Keratinocyte (primary cell): ENCODE measurements around the gene NHLRC2. TPM values are rescaled to one million over a fixed set of nuclear protein-coding genes. Genes with fewer than 3 reads are reported as not detected.
"Not testable (repeated sequence)": the region's sequence is repeated elsewhere in the genome, so short reads cannot be mapped to it uniquely, and the experiment has no call there.

Source experiments
- DNase-seq: peaks from one replicate; pipeline ENCODE4 v3.0.0-alpha.2; 2011; ENCODE audit warnings: low read depth, missing footprints, low spot score
- FAIRE-seq: peaks from 2 replicates; lab custom pipeline; 2011; peaks lifted over from hg19 to GRCh38; lab: Jason Lieb, UNC
- H2AFZ ChIP-seq: 2 replicates; pipeline ENCODE4 v1.6.0; 2012; ENCODE audit warnings: low read length, control low read depth, inconsistent platforms; ENCODE audit not compliant: control insufficient read depth
- H3K27ac ChIP-seq: 2 replicates; pipeline ENCODE4 v1.5.1; 2011; ENCODE audit warnings: low read length; ENCODE audit not compliant: control insufficient read depth, insufficient read depth
- H3K27me3 ChIP-seq: 3 replicates; pipeline ENCODE4 v1.6.0; 2011; ENCODE audit warnings: low read length; ENCODE audit not compliant: control insufficient read depth, insufficient read depth; ENCODE audit errors: extremely low read depth
- H3K36me3 ChIP-seq, 2 experiments: 2 replicates in 1 of 2; 3 replicates in 1 of 2; pipeline ENCODE4 v1.5.1; 2011; ENCODE audit warnings: low read length in 2 of 2, mild to moderate bottlenecking in 1 of 2; ENCODE audit not compliant: control insufficient read depth in 2 of 2, insufficient read depth in 2 of 2; ENCODE audit errors: extremely low read depth in 1 of 2
- H3K4me1 ChIP-seq: 3 replicates; pipeline ENCODE4 v1.5.1; 2011; ENCODE audit warnings: low read length; ENCODE audit not compliant: control insufficient read depth, insufficient read depth; ENCODE audit errors: extremely low read depth
- H3K4me2 ChIP-seq: 3 replicates; pipeline ENCODE4 v1.6.0; 2011; ENCODE audit warnings: low read depth, low read length; ENCODE audit not compliant: control insufficient read depth, insufficient read depth; ENCODE audit errors: extremely low read depth
- H3K4me3 ChIP-seq, 3 experiments: fragments of 200-600 bp in 1 of 3; sonication (generic) in 1 of 3; 2 replicates in 2 of 3; 3 replicates in 1 of 3; pipeline ENCODE4 v1.5.1; 2011 to 2016; ENCODE audit warnings: low read length in 3 of 3, mild to moderate bottlenecking in 3 of 3, control low read depth in 2 of 3, inconsistent platforms in 1 of 3, low read depth in 1 of 3, mixed read lengths in 1 of 3, mixed run types in 1 of 3, moderate library complexity in 1 of 3; ENCODE audit not compliant: control insufficient read depth in 2 of 3, insufficient read depth in 2 of 3; ENCODE audit errors: extremely low read depth in 1 of 3
- H3K79me2 ChIP-seq: 2 replicates; pipeline ENCODE4 v1.6.0; 2012; ENCODE audit warnings: low read length; ENCODE audit not compliant: control insufficient read depth, insufficient read depth
- H3K9ac ChIP-seq: 3 replicates; pipeline ENCODE4 v1.6.0; 2011; ENCODE audit warnings: low read length; ENCODE audit not compliant: control insufficient read depth, insufficient read depth; ENCODE audit errors: extremely low read depth
- H3K9me1 ChIP-seq: 3 replicates; pipeline ENCODE4 v1.6.0; 2011; ENCODE audit warnings: low read length; ENCODE audit not compliant: control insufficient read depth, insufficient read depth; ENCODE audit errors: extremely low read depth
- H3K9me3 ChIP-seq: 2 replicates; pipeline ENCODE4 v1.5.1; 2012; ENCODE audit warnings: low read depth, low read length; ENCODE audit not compliant: control insufficient read depth
- H4K20me1 ChIP-seq: 3 replicates; pipeline ENCODE4 v1.6.0; 2011; ENCODE audit warnings: low read length; ENCODE audit not compliant: control insufficient read depth, insufficient read depth; ENCODE audit errors: extremely low read depth
- CTCF ChIP-seq, 3 experiments: IDR thresholded peaks in 1 of 3; conservative IDR thresholded peaks in 1 of 3; optimal IDR thresholded peaks in 1 of 3; 2 replicates in 2 of 3; 3 replicates in 1 of 3; pipeline versions ENCODE3 to v1.5.1; 2011; ENCODE audit warnings: low read length in 3 of 3, mild to moderate bottlenecking in 3 of 3, moderate library complexity in 2 of 3, control low read depth in 1 of 3, inconsistent platforms in 1 of 3; ENCODE audit not compliant: insufficient read depth in 2 of 3; ENCODE audit errors: extremely low read depth in 1 of 3
- EZH2 ChIP-seq: IDR thresholded peaks from one replicate; pipeline ENCODE4 v1.6.1; 2012; ENCODE audit warnings: inconsistent platforms, mild to moderate bottlenecking, low read length, moderate library complexity
- dilution Hi-C: fragments of 300-500 bp; cut with MboI; formaldehyde crosslinking; loops from one replicate; pipeline ENCODE4 v1.7.0; 2020; ENCODE audit warnings: low sequenced_read_pairs; ENCODE audit not compliant: extremely low pct_ligation_motif_present
- polyA plus RNA-seq, 5 experiments: library from polyadenylated mRNA; depleted of rRNA in 3 of 5; stranded (reverse) in 3 of 5; stranded (forward) in 1 of 5; unstranded in 1 of 5; fragments of >200 nt; gene quantifications; 1 replicate in 1 of 5; 2 replicates in 3 of 5; 3 replicates in 1 of 5; pipeline versions ENCODE4 v1.2.1 to v1.2.3, GENCODE V29; 2011 to 2012; ENCODE audit warnings: missing spikeins in 2 of 5, low read depth in 1 of 5, low replicate concordance in 1 of 5

Gene NHLRC2
- polyA plus RNA-seq, 1 donor (not counting 4 experiments of a cell fraction or from before 2014, with no cell fraction given) = 7.5 TPM

DNA sequence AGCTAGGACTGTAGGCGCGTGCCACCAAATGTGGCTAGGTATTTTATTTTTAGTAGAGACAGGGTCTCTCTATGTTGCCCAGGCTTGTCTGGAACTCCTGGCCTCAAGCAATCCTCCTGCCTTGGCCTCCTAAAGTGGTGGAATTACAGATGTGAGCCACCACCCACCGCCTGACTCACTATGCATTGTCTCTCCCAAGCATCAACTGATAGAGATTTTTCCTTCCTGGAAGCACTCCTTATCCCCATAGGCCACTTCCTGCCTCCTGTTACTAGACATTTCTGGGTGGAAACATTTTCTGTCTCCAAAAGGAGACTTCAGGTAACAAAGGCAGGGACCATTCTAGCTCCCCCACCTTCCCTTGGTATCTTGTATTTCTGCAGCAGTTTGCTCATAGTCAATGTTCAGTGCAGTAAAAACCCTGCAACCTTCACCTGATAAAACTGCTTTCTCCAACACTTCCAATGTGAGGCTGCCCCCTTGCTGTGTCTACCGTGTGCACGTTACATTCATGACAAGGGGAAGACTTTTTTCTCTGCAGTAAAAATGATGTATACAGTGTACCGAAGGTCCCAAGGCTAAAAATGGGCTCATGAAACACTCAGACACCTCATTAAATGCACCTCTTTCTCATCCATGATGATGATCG, 84.9 kb downstream of the NHLRC2 start:
- Histone ChIP-seq H3K79me2 (no peaks in the 10 kb centered on the region), H3K9me3 (no peaks in the 10 kb centered on the region), H3K4me2 (no peak overlapping the region), H3K4me3 (no peak overlapping the region), H4K20me1 (no peaks in the 10 kb centered on the region), H3K36me3 (no peaks in the 10 kb centered on the region), H3K9ac (no peak overlapping the region), H2AFZ (no peak overlapping the region), H3K27ac (no peak overlapping the region), H3K27me3 (no peaks in the 10 kb centered on the region), H3K4me1 (no peaks in the 10 kb centered on the region), H3K9me1 (no peaks in the 10 kb centered on the region)
- DNase-seq (no peak), FAIRE-seq (no peak)
- peak in 1 of 3 experiments; percentile 11 for TF ChIP-seq CTCF (optimal IDR thresholded peaks at IDR 0.05 in 1 of 3, IDR thresholded peaks at IDR 0.05 in 1 of 3, conservative IDR thresholded peaks at IDR 0.05 in 1 of 3; ENCODE audit: extremely low read depth in 1 of 3, insufficient read depth in 2 of 3, low read length in 3 of 3)
- TF ChIP-seq EZH2 = no peak
- dilution Hi-C loops = no loop called here

DNA sequence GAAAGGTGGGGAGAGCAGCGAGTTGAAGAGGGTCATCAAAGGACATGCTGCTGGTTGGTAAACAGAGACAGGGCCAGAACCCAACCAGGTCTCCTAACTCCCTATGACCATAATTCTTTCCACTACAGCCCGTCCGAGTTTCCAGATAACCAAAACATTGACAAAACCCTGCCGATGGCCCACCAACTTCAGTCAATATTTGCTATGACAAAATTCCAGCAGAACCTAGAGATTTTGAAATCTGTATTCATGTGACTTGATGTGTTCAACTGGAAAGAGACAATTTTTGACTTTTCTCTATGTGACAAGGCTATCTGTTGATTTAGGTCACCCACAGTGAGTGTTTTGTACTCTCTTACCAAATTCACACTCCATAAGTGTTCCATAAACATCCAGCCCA, 86.7 kb downstream of the NHLRC2 start:
- Histone ChIP-seq H3K9ac (no peak overlapping the region), H3K36me3 (no peaks in the 10 kb centered on the region), H3K27me3 (no peaks in the 10 kb centered on the region), H3K4me2 (no peak overlapping the region), H2AFZ (no peak overlapping the region), H3K9me3 (no peaks in the 10 kb centered on the region), H3K9me1 (no peaks in the 10 kb centered on the region), H3K79me2 (no peaks in the 10 kb centered on the region), H3K4me3 (no peak overlapping the region), H3K4me1 (peaks cover 10% of the 10 kb centered on the region), H4K20me1 (no peaks in the 10 kb centered on the region), H3K27ac (no peak overlapping the region)
- dilution Hi-C loops = no loop called here
- no peak for TF ChIP-seq CTCF (optimal IDR thresholded peaks at IDR 0.05 in 1 of 3, IDR thresholded peaks at IDR 0.05 in 1 of 3, conservative IDR thresholded peaks at IDR 0.05 in 1 of 3; ENCODE audit: extremely low read depth in 1 of 3, insufficient read depth in 2 of 3, low read length in 3 of 3)
- no peak for TF ChIP-seq EZH2
- FAIRE-seq = no peak
- DNase-seq = no peak

- dilution Hi-C loops, H3K9me3 ChIP-seq, H3K27ac ChIP-seq, DNase-seq, H3K4me3 ChIP-seq, H2AFZ ChIP-seq, H3K9me1 ChIP-seq, H4K20me1 ChIP-seq, H3K4me1 ChIP-seq, H3K9ac ChIP-seq, FAIRE-seq, H3K79me2 ChIP-seq, H3K36me3 ChIP-seq, H3K4me2 ChIP-seq, H3K27me3 ChIP-seq: not testable (repeated sequence)
These were observed 88.7 kb downstream of the NHLRC2 start for GRCh38 chr10:113943196-113943595.
